G401 (cell line): ENCODE measurements around the gene ZNF80. TPM values are rescaled to one million over a fixed set of nuclear protein-coding genes. Genes with fewer than 3 reads are reported as not detected.
"Not testable (repeated sequence)": the region's sequence is repeated elsewhere in the genome, so short reads cannot be mapped to it uniquely, and the experiment has no call there.

Experiments
- DNase-seq: peaks from one replicate; pipeline ENCODE4 v3.0.0-alpha.2; 2015; ENCODE audit warnings: low spot score
- in situ Hi-C: cut with HindIII; loops from 2 replicates; pipeline ENCODE4 v1.10.0; 2016; ENCODE audit warnings: low sequenced_read_pairs, mixed read lengths
- total RNA-seq: library from RNA; depleted of rRNA; stranded (reverse); fragments of >200 nt; shearing (Covaris generic); gene quantifications from 2 replicates; pipeline ENCODE4 v1.2.3, GENCODE V29; 2014; rRNA removed

The ZNF80 gene
- not detected in 2 replicates for total RNA-seq

DNA sequence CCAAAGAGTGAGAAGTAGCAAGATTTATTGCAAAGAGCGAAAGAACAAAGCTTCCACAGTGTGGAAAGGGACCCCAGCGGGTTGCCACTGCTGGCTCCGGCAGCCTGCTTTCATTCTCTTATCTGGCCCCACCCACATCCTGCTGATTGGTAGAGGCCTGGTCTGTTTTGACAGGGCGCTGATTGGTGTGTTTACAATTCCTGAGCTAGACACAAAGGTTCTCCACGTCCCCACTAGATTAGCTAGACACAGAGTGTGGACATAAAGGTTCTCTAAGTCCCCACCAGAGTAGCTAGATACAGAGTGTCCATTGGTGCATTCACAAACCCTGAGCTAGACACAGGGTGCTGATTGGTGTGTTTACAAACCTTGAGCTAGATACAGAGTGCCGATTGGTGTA lies at the start of gene ZNF80:
TSS of gene ZNF80 (minus strand) at position 101 of the 400 bp plus-strand sequence. CDS start 504 bp downstream, outside the sequence.
- in situ Hi-C loops, DNase-seq: not testable (repeated sequence)

- DNase-seq, result no peak
- in situ Hi-C loops, result no loop called here
These were observed 48.9 kb upstream of the ZNF80 start for GRCh38 chr3:114286266-114286665.

- DNase-seq, result no peak
- in situ Hi-C loops, result no loop called here
These were observed 48.4 kb upstream of the ZNF80 start for GRCh38 chr3:114285648-114286230.

GRCh38 chr3:114284644-114285043 lies 47.3 kb upstream of the ZNF80 start:
- no peak for DNase-seq
- in situ Hi-C loops, result no loop called here

DNA sequence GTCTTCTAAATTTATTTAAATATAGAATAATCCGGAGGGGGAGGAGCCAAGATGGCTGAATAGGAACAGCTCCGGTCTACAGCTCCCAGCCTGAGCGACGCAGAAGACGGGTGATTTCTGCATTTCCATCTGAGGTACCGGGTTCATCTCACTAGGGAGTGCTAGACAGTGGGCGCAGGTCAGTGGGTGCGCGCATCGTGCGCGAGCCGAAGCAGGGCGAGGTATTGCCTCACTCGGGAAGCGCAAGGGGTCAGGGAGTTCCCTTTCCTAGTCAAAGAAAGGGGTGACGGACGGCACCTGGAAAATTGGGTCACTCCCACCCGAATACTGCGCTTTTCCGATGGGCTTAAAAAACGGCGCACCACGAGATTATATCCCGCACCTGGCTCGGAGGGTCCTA lies 39.5 kb upstream of the ZNF80 start:
- DNase-seq, result not testable (repeated sequence)

GRCh38 chr3:114274929-114275328 lies 37.6 kb upstream of the ZNF80 start:
- in situ Hi-C loops, result no loop called here
- no peak for DNase-seq

More for the DNA sequence above, 39.5 kb upstream of the ZNF80 start:
- in situ Hi-C loops, result not testable (repeated sequence)

DNA sequence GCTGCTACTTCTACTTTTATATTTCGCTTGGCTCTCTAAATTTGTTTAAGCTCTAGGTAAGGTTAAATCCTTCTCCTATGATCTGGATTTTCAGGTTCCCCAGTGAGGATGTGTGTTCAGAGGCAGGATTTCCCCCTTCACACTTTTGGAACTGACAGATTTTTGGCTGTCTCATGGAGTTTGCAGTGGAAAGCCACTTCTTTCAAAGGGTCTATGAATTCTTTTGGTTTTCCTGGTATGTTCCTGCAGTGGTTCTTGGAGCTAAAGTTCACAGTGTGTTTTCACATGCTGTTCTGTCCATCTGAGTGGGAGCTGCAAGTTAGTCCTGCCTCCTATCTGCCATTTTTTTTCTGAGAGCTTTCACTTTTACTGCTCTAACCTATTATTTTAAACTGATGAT lies 34.9 kb upstream of the ZNF80 start:
- in situ Hi-C loops, result no loop called here
- no peak for DNase-seq

- DNase-seq, result no peak
- in situ Hi-C loops, result no loop called here
These were observed 32.6 kb upstream of the ZNF80 start for GRCh38 chr3:114270019-114270418.

DNA sequence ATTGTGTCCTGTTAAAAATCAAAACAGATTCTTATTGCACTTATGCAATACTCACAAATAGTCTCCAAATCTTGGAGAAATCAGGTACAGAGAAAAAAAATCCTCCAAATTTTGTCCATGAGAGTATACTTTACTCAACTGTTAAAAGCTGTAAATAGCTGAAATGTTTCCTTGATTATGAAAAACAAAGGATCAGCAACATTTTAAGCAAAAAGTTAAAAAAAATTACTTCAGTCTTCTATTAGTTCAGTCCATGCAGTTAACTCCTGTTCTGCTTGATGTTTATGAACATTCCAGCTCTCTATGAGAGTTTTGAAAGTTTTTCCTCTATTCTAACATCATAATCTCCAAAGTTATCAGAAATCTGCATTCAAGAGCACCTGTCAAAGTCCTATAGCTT lies 22.8 kb upstream of the ZNF80 start:
- in situ Hi-C loops, result no loop called here
- DNase-seq, result no peak

GRCh38 chr3:114259566-114259965 lies 22.2 kb upstream of the ZNF80 start:
- no peak for DNase-seq
- in situ Hi-C loops, result no loop called here

- no peak for DNase-seq
- in situ Hi-C loops, result no loop called here
These were observed 16.1 kb upstream of the ZNF80 start for GRCh38 chr3:114253505-114253904.

DNA sequence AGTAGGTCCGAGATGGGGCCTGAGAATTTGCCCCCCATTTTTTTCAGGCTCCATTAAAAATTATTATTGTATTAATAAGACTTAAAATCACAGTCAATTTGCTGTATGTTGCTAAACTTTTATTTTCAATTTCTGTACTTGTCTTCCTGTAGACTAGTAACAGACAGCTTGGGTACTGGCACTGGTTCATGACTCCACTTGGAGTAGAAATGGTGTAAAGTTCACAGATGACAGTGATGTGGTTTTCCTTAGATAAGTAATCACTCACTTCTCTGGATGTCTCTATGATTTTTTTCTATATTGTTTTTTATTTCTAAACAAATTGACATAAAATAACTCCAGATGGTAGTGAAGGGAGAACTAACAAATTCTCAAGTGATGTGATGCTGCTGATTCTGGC lies 15.6 kb upstream of the ZNF80 start:
- DNase-seq, result no peak
- in situ Hi-C loops, result no loop called here

DNA sequence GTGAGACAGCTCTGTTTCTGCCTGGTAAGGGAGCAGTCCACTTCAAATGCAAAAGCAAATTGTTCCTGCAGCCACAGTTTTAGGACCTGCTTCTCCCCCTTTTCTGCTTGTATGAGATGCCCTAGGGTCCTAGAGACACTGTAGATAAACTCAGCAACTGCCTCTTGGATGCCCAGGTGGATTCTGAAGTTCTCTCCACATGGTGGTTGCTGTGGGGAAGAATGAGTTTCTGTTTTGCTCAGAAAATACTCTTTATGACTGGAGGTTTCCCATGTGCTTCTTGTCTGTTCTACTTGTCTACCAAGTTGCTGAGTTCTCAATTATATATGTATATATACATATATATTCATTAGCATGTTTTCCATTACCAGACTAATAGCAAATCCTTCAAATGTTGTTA lies 5.6 kb upstream of the ZNF80 start:
- in situ Hi-C loops, result no loop called here
- DNase-seq, result no peak

- no peak for DNase-seq
- in situ Hi-C loops, result no loop called here
These were observed 3.9 kb upstream of the ZNF80 start for GRCh38 chr3:114241262-114241661.

DNA sequence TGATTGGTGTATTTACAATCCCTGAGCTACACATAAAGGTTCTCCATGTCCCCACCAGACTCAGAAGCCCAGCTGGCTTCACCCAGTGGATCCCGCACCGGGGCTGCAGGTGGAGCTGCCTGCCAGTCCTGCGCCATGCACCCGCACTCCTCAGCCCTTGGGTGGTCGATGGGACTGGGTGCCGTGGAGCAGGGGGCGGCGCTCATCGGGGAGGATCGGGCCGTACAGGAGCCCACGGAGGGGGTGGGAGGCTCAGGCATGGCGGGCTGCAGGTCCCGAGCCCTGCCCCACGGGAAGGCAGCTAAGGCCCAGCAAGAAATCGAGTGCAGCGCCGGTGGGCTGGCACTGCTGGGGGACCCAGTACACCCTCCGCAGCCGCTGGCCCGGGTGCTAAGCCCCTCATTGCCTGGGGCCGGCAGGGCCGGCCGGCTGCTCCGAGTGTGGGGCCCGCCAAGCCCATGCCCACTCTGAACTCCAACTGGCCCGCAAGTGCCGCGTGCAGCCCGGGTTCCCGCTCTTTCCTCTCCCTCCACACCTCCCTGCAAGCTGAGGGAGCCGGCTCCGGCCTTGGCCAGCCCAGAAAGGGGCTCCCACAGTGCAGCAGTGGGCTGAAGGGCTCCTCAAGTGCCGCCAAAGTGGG lies 888 bp upstream of the ZNF80 start:
- DNase-seq, in situ Hi-C loops: not testable (repeated sequence)

DNA sequence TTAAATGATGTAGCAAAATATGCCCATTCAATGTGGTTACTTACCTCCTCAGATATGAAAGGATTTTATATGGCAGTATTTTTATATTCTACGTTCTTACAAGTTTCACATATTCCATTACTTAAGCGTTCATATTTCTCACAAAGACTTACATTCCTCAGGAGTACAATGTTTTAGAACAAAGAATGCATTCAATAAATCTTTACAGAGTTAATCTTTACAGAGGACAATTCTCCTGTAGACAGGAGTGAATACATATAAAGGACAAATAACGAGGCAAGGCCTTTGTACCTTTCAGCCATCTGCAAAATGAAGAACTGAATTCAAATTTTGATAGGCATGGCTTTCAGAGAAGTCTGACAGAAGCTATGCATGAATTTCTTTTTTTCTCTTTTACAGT lies 1.9 kb downstream of the ZNF80 start:
- in situ Hi-C loops, result no loop called here
- DNase-seq, result no peak

DNA sequence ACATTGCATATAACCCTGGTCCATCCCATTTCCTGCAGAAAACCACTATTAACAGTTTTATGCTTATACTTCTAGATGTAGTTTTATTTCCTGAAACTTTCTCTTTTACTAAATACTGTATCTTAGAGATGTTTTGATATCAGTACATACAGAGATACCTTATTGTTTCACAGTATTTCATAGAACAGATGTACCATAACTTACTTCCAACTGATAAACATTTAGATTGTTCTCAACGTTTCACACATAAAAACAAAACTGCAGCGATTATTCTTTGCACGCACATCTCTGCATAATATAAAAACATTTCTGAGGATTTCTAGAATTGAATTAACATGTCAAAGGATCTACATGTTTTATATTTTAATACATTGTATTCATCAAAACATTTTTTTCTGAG lies 2.6 kb downstream of the ZNF80 start:
- in situ Hi-C loops, result no loop called here
- no peak for DNase-seq

GRCh38 chr3:114231616-114232015 lies 5.8 kb downstream of the ZNF80 start:
- DNase-seq, result no peak
- in situ Hi-C loops, result no loop called here

- in situ Hi-C loops, result no loop called here
- DNase-seq, result no peak
These were observed 10.3 kb downstream of the ZNF80 start for GRCh38 chr3:114227076-114227475.

- DNase-seq, result no peak
These were observed 11.1 kb downstream of the ZNF80 start for GRCh38 chr3:114226313-114226712.

DNA sequence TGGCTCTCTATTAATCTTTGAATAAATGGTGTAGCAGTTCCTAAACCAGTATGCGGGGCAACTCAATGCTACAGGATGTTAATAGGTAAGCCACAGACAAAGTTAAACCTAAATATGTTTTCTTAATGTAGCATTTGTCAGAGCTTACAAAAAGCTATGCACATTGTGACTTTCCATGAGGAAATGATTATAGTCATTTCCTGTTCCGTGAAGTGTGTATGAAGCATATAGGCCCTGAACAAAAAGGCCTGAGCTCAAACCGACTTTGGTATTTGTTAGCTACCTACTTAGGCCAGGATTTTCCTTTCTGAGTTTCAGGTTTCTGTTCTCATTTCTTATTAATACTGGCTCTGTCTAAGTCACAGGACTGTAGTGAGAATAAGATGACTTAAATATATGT lies 14.2 kb downstream of the ZNF80 start:
- in situ Hi-C loops, result no loop called here
- DNase-seq, result no peak

More at GRCh38 chr3:114226313-114226712, 11.1 kb downstream of the ZNF80 start:
- in situ Hi-C loops, result no loop called here
